EH (cell line): ENCODE measurements around the gene PPP1R14B.

ENCODE experiments used
- DNase-seq: peaks from one replicate; pipeline ENCODE4 v3.0.0-alpha.2; 2015; ENCODE audit warnings: low read depth

The PPP1R14B gene

GRCh38 chr11:64246871-64247728 lies at the start of gene PPP1R14B:
PPP1R14B (minus strand) TSS chr11:64246943; CDS start chr11:64246673, 270 bp downstream.
- peak; percentile 90 for DNase-seq

GRCh38 chr11:64296236-64296635 lies 49.5 kb upstream of the PPP1R14B start:
- DNase-seq, result peak; percentile 12

GRCh38 chr11:64295760-64296159 lies 49.0 kb upstream of the PPP1R14B start:
- DNase-seq, result no peak

DNA sequence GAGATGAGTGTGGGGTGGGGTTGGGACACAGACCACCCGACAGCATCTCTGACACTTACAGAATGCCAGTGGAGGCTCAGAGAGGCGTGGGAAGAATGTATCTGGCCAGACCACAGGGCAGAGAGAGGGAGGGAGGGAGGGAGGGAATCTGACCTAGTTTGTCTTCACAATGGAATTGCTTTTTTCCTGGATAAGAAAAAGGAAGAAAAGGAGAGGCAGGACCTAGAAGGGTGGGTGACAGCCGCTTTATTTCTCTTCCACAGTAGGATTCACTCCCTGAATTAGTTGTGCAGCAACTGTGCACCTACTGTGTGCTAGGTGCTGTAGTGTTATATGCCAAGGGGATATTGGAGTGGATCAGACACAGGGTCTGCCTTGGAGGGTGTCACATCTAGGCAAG lies 48.0 kb upstream of the PPP1R14B start:
- peak; percentile 65 for DNase-seq

- no peak for DNase-seq
These were observed 45.9 kb upstream of the PPP1R14B start for GRCh38 chr11:64292460-64293254.

DNA sequence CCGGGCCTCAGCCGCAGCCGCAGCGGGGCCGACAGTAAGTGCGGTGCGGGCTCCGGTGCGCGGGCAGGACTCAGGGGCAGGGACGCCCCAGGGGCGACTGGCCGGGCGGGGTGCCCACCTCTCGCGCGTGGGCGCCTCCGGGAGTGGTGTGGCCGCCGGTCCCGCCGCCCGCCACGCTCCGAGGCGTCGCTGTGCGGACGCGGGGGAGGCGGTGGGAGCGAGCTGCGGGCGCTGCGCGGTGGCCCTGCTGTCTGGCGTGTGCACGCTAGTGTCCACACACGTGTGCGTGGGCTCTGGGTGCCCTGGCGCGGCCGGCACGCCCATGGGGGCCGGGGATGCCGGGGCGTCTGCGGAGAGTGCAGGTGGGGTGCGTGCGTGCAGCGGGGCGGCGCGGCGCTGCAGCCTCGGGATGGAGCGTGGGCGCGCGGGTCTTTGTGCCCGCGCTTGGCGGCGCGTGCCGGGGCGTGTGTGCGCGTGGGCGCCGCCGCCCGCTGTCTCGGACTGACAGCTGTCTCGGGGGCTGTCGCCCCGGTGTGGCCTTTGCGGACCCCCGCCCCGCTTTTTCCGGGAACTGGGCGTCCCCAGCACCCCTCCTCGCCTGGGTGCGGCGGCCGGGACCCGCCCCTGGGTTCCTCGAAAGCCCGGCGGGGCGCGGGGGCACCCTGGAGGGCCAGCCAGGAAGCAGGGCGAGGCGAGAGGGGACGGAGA lies 45.2 kb upstream of the PPP1R14B start:
- no peak for DNase-seq

- DNase-seq, result no peak
These were observed 44.6 kb upstream of the PPP1R14B start, which contains the start of gene KCNK4 for GRCh38 chr11:64291262-64291751. KCNK4 (plus strand) TSS chr11:64291302; CDS start chr11:64293019, 1,717 bp downstream.

DNA sequence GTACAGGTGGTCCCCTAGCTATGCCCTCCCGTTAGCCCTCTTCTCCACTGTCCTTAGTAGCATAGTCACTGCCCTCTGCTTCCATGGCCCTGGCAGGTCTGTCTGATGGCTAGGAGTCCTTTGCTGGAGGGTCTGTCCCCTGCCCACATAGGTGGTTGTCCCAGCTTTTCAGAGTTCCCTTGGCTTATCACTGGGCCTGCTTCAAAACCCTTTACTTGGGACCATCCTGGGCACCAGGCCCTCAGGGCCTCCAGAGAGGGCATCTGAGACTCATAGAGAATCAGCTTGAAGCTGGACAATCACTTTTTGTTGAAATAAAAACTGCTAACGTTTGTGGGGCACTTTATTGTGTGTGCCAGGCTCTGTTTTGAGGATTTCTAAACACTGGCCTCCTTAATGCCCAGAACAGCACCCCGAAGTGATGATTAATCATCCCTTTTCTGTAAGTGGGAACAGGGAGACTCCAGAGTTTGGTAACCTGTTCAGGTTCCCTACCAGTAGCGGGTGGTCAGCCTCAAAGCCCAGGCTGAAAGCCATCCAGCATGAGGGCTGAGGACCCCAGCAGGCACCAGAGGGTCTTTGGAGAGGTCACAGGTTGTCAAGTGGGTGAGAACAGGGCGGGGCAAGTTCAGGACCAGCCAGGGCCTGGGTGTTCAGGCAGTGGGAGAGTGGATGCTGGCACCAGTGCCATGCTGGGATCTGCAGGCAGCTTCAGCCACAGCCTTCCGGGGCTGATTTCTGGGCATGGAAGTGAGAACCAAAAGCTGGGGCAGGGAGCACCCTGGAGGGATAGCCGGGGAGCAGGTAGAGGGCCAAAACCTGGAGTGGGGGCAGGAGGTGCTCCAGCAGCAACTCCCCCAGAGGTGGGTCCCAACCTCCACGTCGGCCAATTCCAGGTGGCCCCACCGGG lies 43.9 kb upstream of the PPP1R14B start:
- no peak for DNase-seq

- no peak for DNase-seq
These were observed 42.3 kb upstream of the PPP1R14B start for GRCh38 chr11:64289002-64289564.

GRCh38 chr11:64288353-64288750 lies 41.6 kb upstream of the PPP1R14B start:
- DNase-seq, result no peak

DNA sequence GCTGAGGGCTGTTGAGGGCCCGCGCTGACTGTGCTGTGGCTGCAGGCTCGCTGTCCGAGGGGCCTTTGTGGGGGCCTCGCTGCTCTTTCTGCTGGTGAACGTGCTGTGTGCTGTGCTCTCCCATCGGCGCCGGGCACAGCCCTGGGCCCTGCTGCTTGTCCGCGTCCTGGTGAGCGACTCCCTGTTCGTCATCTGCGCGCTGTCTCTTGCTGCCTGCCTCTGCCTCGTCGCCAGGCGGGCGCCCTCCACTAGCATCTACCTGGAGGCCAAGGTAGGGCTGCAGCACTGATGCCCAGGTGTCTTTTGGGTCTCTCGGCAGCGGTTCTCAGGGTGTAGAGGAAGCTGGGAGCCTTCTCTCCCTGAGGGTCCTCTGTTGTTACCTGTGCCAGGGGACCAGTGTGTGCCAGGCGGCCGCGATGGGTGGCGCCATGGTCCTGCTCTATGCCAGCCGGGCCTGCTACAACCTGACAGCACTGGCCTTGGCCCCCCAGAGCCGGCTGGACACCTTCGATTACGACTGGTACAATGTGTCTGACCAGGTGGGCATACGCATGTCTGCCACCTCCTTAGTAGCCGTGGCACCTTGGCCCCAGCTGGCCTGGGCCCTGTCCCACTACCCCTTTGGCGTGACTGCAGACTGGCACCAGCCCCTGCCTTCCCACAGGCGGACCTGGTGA lies 41.1 kb upstream of the PPP1R14B start:
- DNase-seq, result no peak

DNA sequence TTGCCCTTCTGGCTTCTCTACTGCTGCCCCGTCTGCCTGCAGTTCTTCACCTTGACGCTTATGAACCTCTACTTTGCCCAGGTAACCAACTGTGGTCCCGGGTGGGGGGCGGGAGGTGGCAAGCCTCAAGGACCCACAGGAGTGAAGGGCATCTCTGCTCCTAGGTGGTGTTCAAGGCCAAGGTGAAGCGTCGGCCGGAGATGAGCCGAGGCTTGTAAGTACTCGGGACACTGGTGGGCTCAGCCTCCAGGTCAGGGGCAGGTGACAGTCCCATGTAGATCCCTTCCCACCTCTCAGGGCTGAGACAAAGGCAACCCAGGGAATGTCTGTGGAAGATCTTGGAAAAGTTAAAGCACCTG lies 40.0 kb upstream of the PPP1R14B start:
- DNase-seq, result no peak

DNA sequence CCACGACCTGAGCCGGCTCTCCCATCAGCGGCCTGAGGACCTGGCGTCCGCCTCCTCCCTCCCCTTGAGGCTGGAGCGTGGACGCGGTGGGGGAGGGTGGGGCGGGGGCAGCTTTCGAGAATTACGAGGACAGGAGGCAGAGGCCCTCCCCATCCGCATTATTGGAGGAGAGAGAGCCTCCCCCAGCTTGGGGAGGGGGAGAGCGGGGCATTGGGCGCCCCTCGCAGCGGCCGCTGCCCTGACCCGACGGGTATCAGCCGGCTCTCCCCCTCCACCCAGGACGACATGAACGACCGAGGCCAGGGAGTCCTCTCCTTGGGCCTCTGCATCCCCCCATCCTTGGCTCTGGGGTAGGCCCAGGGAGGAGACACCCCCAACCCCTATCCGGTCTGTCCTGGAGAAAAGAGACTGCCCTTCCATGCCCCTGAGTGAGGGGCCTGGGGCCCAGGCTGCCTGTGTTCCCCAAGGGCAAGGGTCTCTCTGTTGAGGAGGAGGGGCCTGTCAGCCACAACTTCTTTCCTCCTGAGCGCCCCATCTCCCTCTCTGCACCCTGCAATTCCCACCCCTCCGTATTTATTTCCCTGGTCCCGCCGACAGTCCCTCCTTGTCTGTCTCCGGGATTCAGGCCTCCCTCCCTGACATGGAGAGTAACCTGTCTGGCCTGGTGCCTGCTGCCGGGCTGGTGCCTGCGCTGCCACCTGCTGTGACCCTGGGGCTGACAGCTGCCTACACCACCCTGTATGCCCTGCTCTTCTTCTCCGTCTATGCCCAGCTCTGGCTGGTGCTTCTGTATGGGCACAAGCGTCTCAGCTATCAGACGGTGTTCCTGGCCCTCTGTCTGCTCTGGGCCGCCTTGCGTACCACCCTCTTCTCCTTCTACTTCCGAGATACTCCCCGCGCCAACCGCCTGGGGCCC lies 39.4 kb upstream of the PPP1R14B start:
- DNase-seq, result no peak

DNA sequence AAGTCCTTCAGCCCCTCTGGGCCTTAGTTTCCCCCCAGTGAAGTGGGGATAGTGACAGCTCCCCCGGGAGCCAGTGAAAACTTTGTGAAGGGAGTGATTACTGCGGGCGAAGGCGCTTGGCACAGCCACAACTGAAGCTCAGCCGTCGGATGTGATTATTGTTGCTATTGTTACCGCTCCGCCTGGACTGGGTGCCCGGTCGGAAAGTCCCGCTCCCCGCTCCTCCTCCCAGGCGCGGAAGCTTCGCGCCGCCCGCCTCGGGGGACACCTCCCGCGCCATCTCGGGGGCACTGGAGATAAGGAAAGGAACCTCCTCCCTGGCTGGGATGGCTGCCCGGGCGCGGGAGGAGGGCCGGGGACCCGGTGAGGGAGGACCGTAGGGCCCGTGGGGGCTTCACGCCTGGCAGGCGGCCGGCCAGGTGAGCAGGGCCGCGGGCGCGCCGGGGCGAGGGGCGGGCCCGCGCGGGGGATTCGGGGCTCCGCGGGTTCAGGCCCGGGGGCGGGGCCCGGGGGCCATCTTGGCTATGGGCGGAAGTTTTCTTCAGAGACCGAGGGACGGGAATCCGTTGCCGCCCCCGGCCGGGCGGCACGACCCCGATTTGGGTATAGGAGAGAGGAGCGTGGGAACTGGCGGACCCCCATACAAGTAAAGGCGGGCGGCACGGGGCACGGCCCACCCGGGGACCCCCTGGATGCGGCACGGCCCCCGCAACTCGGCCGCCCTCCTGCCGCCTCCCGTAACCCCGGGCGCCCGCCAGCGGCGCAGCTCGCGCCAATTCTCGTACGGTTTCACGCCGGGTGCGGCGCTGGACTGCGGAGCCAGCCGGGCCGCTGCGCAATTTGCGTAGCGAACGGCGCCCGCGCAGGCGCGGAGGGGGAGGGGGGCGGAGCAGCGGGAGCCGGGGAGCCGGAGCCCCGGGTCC lies 38.5 kb upstream of the PPP1R14B start, which contains the start of gene GPR137:
Gene GPR137 (plus strand): TSS at position 887 of the 923 bp plus-strand sequence. CDS start 677 bp downstream, outside the sequence.
- peak; percentile 76 for DNase-seq

- peak; percentile 92 for DNase-seq
These were observed 37.6 kb upstream of the PPP1R14B start, which contains the start of gene BAD for GRCh38 chr11:64284048-64284961. BAD (minus strand) TSS chr11:64284665; CDS start chr11:64284368, 297 bp downstream.

DNA sequence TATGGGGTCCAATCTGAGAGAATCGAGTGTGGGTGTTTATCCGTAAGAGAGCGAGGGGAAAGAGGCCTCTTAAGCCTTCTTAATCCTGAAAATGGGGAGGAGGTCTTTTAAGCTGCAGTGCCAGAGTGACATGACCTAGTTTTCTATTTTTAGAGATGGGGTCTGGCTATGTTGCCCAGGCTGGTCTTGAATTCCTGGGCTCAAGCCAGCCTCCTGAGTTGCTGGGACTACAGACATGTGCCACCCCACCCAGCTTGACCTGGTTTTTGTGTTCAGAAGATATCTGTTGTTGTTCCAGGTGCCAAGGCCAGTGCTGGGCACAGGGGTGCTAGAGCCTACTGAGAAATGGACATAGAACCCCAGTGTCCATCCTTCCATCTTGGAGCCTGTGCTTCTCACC lies 36.3 kb upstream of the PPP1R14B start:
- no peak for DNase-seq
